ENCODE data around the gene USP9X.

- TF ChIP-seq CTCF (conservative IDR thresholded peaks at IDR 0.05) (no peak), ZFX (IDR thresholded peaks at IDR 0.05) (no peak)
These were observed 39.2 kb upstream of the USP9X start for GRCh38 chrX:41045960-41046567.
